SJSA1 (cell line): Measurements from ENCODE around the gene FAAH2. TPM values are rescaled to one million over a fixed set of nuclear protein-coding genes. Genes with fewer than 3 reads are reported as not detected.
"Not testable (repeated sequence)": the region's sequence is repeated elsewhere in the genome, so short reads cannot be mapped to it uniquely, and the experiment has no call there.

Source experiments
- DNase-seq, 2 experiments: peaks; one replicate each; pipeline ENCODE4 v3.0.0-alpha.2; 2015 to 2020; ENCODE audit warnings: low spot score in 2 of 2, low read depth in 1 of 2
- H3K27ac ChIP-seq: fragments of 250-450 bp; sonication (Bioruptor Pico); 2 replicates; pipeline ENCODE4 v1.5.1; 2020; ENCODE audit warnings: mild to moderate bottlenecking, moderate library complexity
- H3K27me3 ChIP-seq: fragments of 250-450 bp; sonication (Bioruptor Pico); replicated peaks from 2 replicates; pipeline ENCODE4 v1.5.1; 2020; ENCODE audit warnings: mild to moderate bottlenecking, moderate library complexity
- H3K36me3 ChIP-seq: fragments of 250-450 bp; sonication (Bioruptor Pico); 2 replicates; pipeline ENCODE4 v1.5.1; 2020; ENCODE audit warnings: mild to moderate bottlenecking
- H3K4me1 ChIP-seq: fragments of 250-450 bp; sonication (Bioruptor Pico); replicated peaks from 2 replicates; pipeline ENCODE4 v1.6.1; 2021; ENCODE audit warnings: mild to moderate bottlenecking
- H3K4me3 ChIP-seq: fragments of 250-450 bp; sonication (Bioruptor Pico); 2 replicates; pipeline ENCODE4 v1.5.1; 2020; ENCODE audit warnings: mild to moderate bottlenecking
- H3K9me3 ChIP-seq: fragments of 250-450 bp; sonication (Bioruptor Pico); replicated peaks from 2 replicates; pipeline ENCODE4 v1.5.1; 2020; ENCODE audit warnings: mild to moderate bottlenecking
- total RNA-seq: library from RNA; depleted of rRNA; stranded (reverse); fragments of >200 nt; shearing (Covaris generic); gene quantifications from 2 replicates; pipeline ENCODE4 v1.2.3, GENCODE V29; 2014

Gene FAAH2
- total RNA-seq, 1 experiment from 2014 or later, result not detected

- no peak overlapping the region for H3K27ac ChIP-seq
- H3K4me3 ChIP-seq, result no peak overlapping the region
- H3K27me3 ChIP-seq, result no peaks in the 10 kb centered on the region
- H3K4me1 ChIP-seq, result no peaks in the 10 kb centered on the region
- DNase-seq, result no peak
- no peaks in the 10 kb centered on the region for H3K36me3 ChIP-seq
- no peaks in the 10 kb centered on the region for H3K9me3 ChIP-seq
Observed at GRCh38 chrX:57329008-57329407, 42.5 kb downstream of the FAAH2 start.

DNA sequence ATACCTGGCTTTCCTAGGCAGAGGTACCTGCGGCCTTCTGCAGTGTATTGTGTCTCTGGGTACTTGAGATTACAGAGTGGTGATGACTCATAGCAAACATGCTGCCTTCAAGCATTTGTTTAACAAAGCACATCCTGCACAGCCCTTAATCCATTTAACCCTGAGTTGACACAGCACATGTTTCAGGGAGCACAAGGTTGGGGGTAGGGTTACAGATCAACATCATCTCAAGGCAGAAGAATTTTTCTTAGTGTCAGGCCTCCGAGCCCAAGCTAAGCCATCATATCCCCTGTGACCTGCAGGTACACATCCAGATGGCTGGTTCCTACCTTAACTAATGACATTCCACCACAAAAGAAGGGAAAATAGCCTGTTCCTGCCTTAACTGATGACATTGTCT, 49.3 kb downstream of the FAAH2 start:
- H3K4me1 ChIP-seq, H3K27me3 ChIP-seq, DNase-seq: not testable (repeated sequence)

GRCh38 chrX:57353472-57354132, 67.1 kb downstream of the FAAH2 start:
- Histone ChIP-seq H3K36me3 (no peaks in the 10 kb centered on the region), H3K9me3 (no peaks in the 10 kb centered on the region), H3K4me3 (no peak overlapping the region), H3K27ac (no peak overlapping the region), H3K27me3 (no peaks in the 10 kb centered on the region), H3K4me1 (no peaks in the 10 kb centered on the region)
- no peak for DNase-seq

More for the DNA sequence above, 49.3 kb downstream of the FAAH2 start:
- H3K27ac ChIP-seq, H3K36me3 ChIP-seq, H3K4me3 ChIP-seq, H3K9me3 ChIP-seq: not testable (repeated sequence)

DNA sequence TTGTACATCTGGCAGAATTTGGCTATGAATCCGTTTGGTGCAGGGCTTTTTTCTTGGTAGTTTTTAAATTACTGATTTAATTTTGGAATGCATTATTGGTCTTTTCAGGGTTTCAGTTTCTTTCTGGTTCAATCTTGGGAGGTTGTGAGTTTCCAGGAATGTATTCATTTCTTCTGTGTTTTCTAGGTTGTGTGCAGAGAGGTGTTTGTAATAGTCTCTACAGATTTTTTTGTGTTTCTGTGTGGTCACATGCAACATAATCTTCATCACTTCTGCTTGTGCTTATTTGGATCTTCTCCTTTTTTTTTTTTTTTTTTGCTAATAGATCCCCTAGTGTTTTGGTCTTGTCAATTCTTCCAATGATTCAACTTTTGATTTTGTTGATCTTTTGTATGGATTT, 77.6 kb downstream of the FAAH2 start:
- Histone ChIP-seq H3K9me3 (no peaks in the 10 kb centered on the region), H3K4me1 (no peaks in the 10 kb centered on the region), H3K27me3 (no peaks in the 10 kb centered on the region), H3K36me3 (no peaks in the 10 kb centered on the region), H3K27ac (no peak overlapping the region), H3K4me3 (no peak overlapping the region)
- no peak for DNase-seq

GRCh38 chrX:57366430-57366829, 79.9 kb downstream of the FAAH2 start:
- Histone ChIP-seq H3K9me3 (no peaks in the 10 kb centered on the region), H3K36me3 (no peaks in the 10 kb centered on the region), H3K27ac (no peak overlapping the region), H3K27me3 (no peaks in the 10 kb centered on the region), H3K4me3 (no peak overlapping the region), H3K4me1 (no peaks in the 10 kb centered on the region)
- no peak for DNase-seq

DNA sequence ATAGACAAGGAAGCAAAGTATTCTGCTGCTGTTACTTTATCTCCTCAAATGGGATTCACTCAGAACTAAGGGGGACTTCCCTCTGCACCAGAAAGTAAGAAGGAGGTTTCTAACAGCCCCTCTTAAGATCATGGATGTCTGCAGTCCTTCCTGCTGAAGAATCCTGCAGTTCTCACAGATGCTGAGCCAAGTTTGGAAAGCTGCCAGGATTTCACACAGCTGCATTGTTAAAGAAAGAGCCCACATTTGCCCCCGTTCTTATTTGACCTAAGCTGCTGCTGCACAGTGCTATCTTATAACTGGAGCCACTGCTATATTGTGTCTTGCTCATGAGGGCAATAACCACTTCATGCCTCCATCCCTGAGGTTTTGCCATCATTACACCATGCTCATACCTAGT, 81.1 kb downstream of the FAAH2 start:
- Histone ChIP-seq H3K4me3 (no peak overlapping the region), H3K27me3 (no peaks in the 10 kb centered on the region), H3K4me1 (no peaks in the 10 kb centered on the region), H3K36me3 (no peaks in the 10 kb centered on the region), H3K27ac (no peak overlapping the region), H3K9me3 (no peaks in the 10 kb centered on the region)
- no peak for DNase-seq

GRCh38 chrX:57368158-57368557, 81.7 kb downstream of the FAAH2 start:
- DNase-seq, result no peak
- Histone ChIP-seq H3K36me3 (no peaks in the 10 kb centered on the region), H3K4me3 (no peak overlapping the region), H3K27ac (no peak overlapping the region), H3K9me3 (no peaks in the 10 kb centered on the region), H3K4me1 (no peaks in the 10 kb centered on the region), H3K27me3 (no peaks in the 10 kb centered on the region)

GRCh38 chrX:57379296-57379695, 92.8 kb downstream of the FAAH2 start:
- DNase-seq, result no peak
- Histone ChIP-seq H3K4me3 (no peak overlapping the region), H3K36me3 (no peaks in the 10 kb centered on the region), H3K9me3 (no peaks in the 10 kb centered on the region), H3K27ac (no peak overlapping the region), H3K27me3 (no peaks in the 10 kb centered on the region), H3K4me1 (no peaks in the 10 kb centered on the region)

DNA sequence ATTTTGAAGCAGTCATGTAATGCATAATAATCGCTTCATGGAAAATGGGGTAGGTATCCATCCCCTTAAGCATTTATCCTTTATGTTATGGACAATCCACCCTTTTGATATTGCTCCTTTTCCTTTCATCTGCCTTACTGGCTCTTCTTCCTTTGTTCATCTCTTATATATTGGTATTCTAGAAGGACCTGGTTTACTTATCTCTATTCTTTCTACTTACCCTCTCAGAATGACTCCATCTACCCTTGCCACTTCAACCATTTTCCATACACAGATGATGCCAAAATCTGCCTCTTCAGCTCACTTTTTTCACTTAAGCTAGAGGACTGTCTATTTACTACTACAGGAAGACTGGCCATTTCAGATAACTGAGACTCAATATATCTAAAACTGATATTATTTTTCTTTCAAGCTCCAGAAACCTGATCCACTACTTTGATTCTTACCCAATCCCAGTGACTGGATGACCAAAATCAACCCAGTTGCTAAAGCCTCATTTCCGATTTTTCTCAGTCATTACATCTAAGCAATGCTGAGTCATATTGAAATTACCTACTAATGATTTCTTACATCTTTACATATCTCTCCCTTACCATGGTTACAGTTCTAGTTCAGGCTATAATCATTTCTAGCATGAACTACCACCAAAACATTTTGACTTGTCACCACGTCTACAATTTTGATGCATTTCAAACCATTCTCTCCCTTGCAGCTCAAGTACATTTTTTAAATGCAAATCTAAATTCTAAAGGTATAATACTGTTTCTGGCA, 93.7 kb downstream of the FAAH2 start:
- H3K9me3 ChIP-seq, result no peaks in the 10 kb centered on the region
- H3K4me3 ChIP-seq, result no peak overlapping the region
- H3K36me3 ChIP-seq, result no peaks in the 10 kb centered on the region
- no peak overlapping the region for H3K27ac ChIP-seq
- DNase-seq, result no peak
- H3K4me1 ChIP-seq, result no peaks in the 10 kb centered on the region
- H3K27me3 ChIP-seq, result no peaks in the 10 kb centered on the region

DNA sequence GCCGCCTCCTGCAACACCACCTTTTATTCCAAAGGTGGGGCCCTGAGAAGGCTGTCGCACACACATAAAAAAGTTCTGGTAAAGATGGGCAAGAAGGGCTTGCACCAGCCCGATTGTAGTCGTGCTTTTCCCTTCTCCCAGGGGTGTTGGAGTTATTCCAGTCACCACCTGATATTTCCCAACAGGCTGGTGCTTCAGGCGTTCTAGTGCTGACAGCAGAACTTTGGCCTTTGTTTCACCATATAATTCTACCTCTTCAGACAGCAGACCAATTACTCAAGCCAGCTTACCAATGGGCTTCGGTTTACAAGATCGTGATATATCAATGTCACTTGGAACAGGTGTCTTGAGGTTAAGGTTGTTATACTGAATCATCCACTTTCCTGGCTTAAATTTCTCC, 107.7 kb downstream of the FAAH2 start:
- H3K9me3 ChIP-seq, H3K36me3 ChIP-seq, H3K4me1 ChIP-seq, H3K27me3 ChIP-seq, H3K4me3 ChIP-seq, DNase-seq, H3K27ac ChIP-seq: not testable (repeated sequence)

DNA sequence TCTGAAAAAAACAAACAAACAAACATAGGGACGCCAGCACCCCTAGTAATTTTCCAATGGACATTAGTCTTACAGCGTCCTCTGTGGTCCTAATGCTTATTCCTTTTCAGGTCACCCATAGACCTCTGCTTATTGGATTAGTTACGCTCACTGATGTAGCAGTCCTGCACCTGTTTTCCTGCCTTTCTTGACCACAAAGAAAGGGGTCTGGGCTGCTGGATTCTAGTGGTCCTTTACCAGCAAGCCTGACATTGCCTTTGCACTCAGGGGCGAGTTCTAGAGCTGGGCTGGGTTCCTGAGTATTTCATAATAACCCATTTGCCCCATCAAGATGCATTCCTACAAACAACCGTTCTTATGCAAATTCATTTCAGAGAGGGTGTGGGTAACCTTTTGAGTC, 116.7 kb downstream of the FAAH2 start:
- not testable (repeated sequence) for H3K4me1 ChIP-seq, H3K9me3 ChIP-seq, H3K27ac ChIP-seq, H3K27me3 ChIP-seq, DNase-seq, H3K36me3 ChIP-seq, H3K4me3 ChIP-seq

DNA sequence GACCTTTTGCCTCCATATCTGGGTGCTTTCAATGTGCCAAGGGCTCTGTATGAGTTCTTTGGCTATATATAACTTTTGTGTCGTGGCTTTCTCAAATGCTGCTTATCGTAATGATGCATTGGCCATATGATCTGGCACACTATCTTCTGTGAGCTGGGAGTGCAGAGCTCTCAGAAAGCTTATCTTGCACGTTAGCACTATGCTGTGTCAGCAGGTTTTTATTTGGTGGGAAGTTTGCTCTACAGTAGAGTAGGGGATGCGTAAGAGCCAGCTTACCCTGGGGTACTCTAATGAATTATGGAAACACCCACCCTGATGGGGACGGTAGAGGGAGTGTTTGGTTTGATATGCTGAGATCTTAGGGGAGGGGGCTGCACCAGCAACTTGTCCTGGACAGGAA, 119.6 kb downstream of the FAAH2 start:
- no peaks in the 10 kb centered on the region for H3K9me3 ChIP-seq
- no peaks in the 10 kb centered on the region for H3K4me1 ChIP-seq
- H3K4me3 ChIP-seq, result no peak overlapping the region
- no peaks in the 10 kb centered on the region for H3K36me3 ChIP-seq
- H3K27me3 ChIP-seq, result no peaks in the 10 kb centered on the region
- no peak for DNase-seq
- H3K27ac ChIP-seq, result no peak overlapping the region

DNA sequence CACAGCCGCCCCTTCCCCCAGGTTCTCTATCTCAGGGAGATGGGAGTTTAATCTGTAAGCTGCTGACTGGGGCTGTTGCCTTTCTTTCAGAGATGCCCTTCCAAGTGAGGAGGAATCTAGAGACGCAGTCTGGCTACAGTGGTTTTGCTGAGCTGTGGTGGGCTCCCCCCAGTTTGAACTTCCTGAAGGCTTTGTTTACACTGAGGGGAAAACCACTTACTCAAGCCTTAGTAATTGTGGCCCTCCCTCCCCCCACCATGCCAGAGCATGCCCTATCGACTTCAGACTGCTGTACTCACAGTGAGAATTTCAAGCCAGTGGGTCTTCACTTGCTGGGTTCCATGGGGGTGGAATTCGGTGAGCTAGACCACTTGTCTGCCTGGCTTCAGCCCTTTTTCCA, 131.3 kb downstream of the FAAH2 start:
- DNase-seq, result no peak
- H3K36me3 ChIP-seq, result no peaks in the 10 kb centered on the region
- H3K4me1 ChIP-seq, result no peaks in the 10 kb centered on the region
- H3K27me3 ChIP-seq, result no peaks in the 10 kb centered on the region
- H3K27ac ChIP-seq, result no peak overlapping the region
- no peaks in the 10 kb centered on the region for H3K9me3 ChIP-seq
- H3K4me3 ChIP-seq, result no peak overlapping the region

DNA sequence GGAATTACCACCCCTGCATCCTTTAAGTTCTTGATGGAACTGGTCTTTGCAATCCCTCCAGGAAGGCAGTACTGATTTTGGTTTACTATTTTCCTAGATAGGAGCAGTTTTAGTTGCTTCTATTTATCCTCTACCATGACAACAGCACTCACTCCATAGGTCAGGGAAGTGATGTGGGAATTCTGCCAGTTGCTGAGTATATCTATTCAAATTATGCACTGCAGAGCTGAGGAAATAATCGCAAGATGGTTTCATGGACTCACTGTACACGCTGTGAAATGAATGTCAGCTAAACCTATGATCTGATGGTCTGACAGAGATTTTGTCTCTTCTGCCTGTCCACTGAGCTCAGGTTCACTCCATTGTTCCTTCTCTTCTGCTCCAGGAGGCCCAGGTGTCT, 135.8 kb downstream of the FAAH2 start:
- Histone ChIP-seq H3K9me3 (no peaks in the 10 kb centered on the region), H3K27me3 (no peaks in the 10 kb centered on the region), H3K36me3 (no peaks in the 10 kb centered on the region), H3K27ac (no peak overlapping the region), H3K4me1 (no peaks in the 10 kb centered on the region), H3K4me3 (no peak overlapping the region)
- DNase-seq, result no peak

GRCh38 chrX:57422790-57423189, 136.3 kb downstream of the FAAH2 start:
- no peaks in the 10 kb centered on the region for H3K9me3 ChIP-seq
- no peak overlapping the region for H3K4me3 ChIP-seq
- DNase-seq, result no peak
- no peaks in the 10 kb centered on the region for H3K27me3 ChIP-seq
- no peaks in the 10 kb centered on the region for H3K4me1 ChIP-seq
- no peaks in the 10 kb centered on the region for H3K36me3 ChIP-seq
- no peak overlapping the region for H3K27ac ChIP-seq
